ENCODE results near the gene SLC17A5.
A peak's percentile ranks its signal among the peaks of the same experiment; 100 is the strongest.
"Not testable (repeated sequence)": the region's sequence is repeated elsewhere in the genome, so short reads cannot be mapped to it uniquely, and the experiment has no call there.

The SLC17A5 gene

GRCh38 chr6:73613806-73614536 lies 39.8 kb downstream of the SLC17A5 start:
- no peak for DNase-seq (ENCODE audit: low read depth in 2 of 2)

GRCh38 chr6:73612611-73613010 lies 41.2 kb downstream of the SLC17A5 start:
- DNase-seq (ENCODE audit: low read depth in 2 of 2) = no peak

- no peak for DNase-seq (ENCODE audit: low read depth in 2 of 2)
Observed at GRCh38 chr6:73610444-73611275, 43.1 kb downstream of the SLC17A5 start.

- no peak for DNase-seq (ENCODE audit: low read depth in 2 of 2)
Observed at GRCh38 chr6:73608761-73609160, 45.0 kb downstream of the SLC17A5 start.

GRCh38 chr6:73606428-73606827 lies 47.4 kb downstream of the SLC17A5 start:
- no peak for DNase-seq (ENCODE audit: low read depth in 2 of 2)

GRCh38 chr6:73604461-73604860 lies 49.3 kb downstream of the SLC17A5 start:
- no peak for DNase-seq (ENCODE audit: low read depth in 2 of 2)

GRCh38 chr6:73604020-73604419 lies 49.8 kb downstream of the SLC17A5 start:
- DNase-seq (ENCODE audit: low read depth in 2 of 2) = no peak

GRCh38 chr6:73586416-73586974 lies 67.3 kb downstream of the SLC17A5 start:
- DNase-seq (ENCODE audit: low read depth in 2 of 2) = no peak

- peak in 1 of 2 donors; percentile 21 for DNase-seq (ENCODE audit: low read depth in 2 of 2)
Observed at GRCh38 chr6:73585566-73586415, 68.0 kb downstream of the SLC17A5 start.

GRCh38 chr6:73581293-73581692 lies 72.5 kb downstream of the SLC17A5 start:
- DNase-seq (ENCODE audit: low read depth in 2 of 2) = no peak

GRCh38 chr6:73580247-73581149 lies 73.3 kb downstream of the SLC17A5 start:
- DNase-seq (ENCODE audit: low read depth in 2 of 2) = peak; percentile 48 to 59

GRCh38 chr6:73579851-73580246 lies 73.9 kb downstream of the SLC17A5 start:
- DNase-seq (ENCODE audit: low read depth in 2 of 2) = no peak

GRCh38 chr6:73579389-73579788 lies 74.4 kb downstream of the SLC17A5 start:
- no peak for DNase-seq (ENCODE audit: low read depth in 2 of 2)

- DNase-seq (ENCODE audit: low read depth in 2 of 2) = no peak
Observed at GRCh38 chr6:73577676-73578075, 76.1 kb downstream of the SLC17A5 start.

GRCh38 chr6:73572531-73572930 lies 81.3 kb downstream of the SLC17A5 start:
- not testable (repeated sequence) for DNase-seq (ENCODE audit: low read depth in 2 of 2)

- not testable (repeated sequence) for DNase-seq (ENCODE audit: low read depth in 2 of 2)
Observed at GRCh38 chr6:73571218-73572181, 82.3 kb downstream of the SLC17A5 start.

- no peak for DNase-seq (ENCODE audit: low read depth in 2 of 2)
Observed at GRCh38 chr6:73569121-73569520, 84.7 kb downstream of the SLC17A5 start.

GRCh38 chr6:73566954-73567591 lies 86.7 kb downstream of the SLC17A5 start:
- no peak for DNase-seq (ENCODE audit: low read depth in 2 of 2)

- DNase-seq (ENCODE audit: low read depth in 2 of 2) = not testable (repeated sequence)
Observed at GRCh38 chr6:73566486-73566871, 87.3 kb downstream of the SLC17A5 start.
